HG03342 (cell line): Measurements from ENCODE around the gene POLR2B.

Experiments
- ATAC-seq: cut with Tn5 transposase; IDR thresholded peaks from one replicate; pipeline ENCODE4 v1.9.1; 2021; ENCODE audit warnings: mild to moderate bottlenecking, moderate library complexity; ENCODE audit not compliant: unreplicated experiment

The POLR2B gene

DNA sequence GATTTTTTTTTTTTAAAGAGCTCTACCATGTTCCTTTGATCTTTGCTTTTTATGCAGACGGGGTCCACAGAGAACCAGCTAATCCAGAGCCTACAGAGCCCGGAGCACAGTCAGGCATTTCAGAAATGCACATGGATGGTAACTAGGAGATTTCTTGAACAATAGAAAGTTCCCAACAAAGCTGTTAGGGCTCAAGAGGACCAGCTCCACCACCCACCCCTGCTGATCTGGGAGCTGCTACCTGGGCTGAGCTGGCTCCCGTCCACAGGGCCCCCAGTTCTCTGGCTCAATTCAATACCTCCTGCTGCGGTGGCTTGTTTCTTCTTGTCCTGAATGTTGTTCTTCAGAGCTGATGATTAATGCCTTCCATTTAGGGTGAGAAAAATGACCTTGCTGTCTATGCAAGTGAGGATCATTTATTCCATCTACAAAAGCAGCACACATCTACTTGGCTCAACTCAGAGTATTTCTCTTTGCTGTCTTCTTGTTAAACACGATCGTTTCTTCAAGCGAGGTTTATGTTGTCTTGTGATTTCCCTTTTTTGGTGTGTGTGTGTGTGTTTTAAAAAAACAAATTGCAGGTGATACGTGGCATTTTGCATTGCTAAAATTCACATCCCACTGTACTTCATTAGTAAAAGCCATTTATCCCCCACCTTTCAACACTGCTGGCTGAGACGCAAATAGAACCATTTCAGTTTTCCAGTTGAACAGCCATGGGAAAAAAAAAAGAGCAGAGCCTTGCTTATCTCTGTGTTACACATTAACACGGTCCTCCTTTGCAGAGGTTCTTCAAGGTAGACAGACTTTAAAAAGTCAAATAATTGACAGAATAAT lies 100.2 kb downstream of the POLR2B start:
- no peak for ATAC-seq
